Endodermal cell (in vitro differentiated cells): Measurements from ENCODE around the gene ZNF689. TPM values are rescaled to one million over a fixed set of nuclear protein-coding genes. Genes with fewer than 3 reads are reported as not detected.

Experiments
- DNase-seq: peaks from one replicate; pipeline ENCODE4 v3.0.0-alpha.2; 2017
- H3K27ac ChIP-seq: 2 replicates; pipeline ENCODE4 v1.5.1; 2013; ENCODE audit warnings: mild to moderate bottlenecking, low read depth, low read length, moderate library complexity
- H3K27me3 ChIP-seq: 2 replicates; pipeline ENCODE4 v1.6.1; 2013; ENCODE audit warnings: mild to moderate bottlenecking, low read length, moderate library complexity; ENCODE audit not compliant: insufficient read depth, control insufficient read depth, poor library complexity, severe bottlenecking
- H3K36me3 ChIP-seq: 2 replicates; pipeline ENCODE4 v1.7.0; 2013; ENCODE audit warnings: mild to moderate bottlenecking, low read length, moderate library complexity; ENCODE audit not compliant: control insufficient read depth, insufficient read depth
- H3K4me1 ChIP-seq: one replicate; pipeline ENCODE4 v1.7.0; 2013; ENCODE audit warnings: low read length; ENCODE audit not compliant: control insufficient read depth, insufficient read depth
- H3K4me3 ChIP-seq: 2 replicates; pipeline ENCODE4 v1.5.1; 2013; ENCODE audit warnings: mild to moderate bottlenecking, low read length, moderate library complexity
- H3K9ac ChIP-seq: 2 replicates; pipeline ENCODE4 v1.6.1; 2013; ENCODE audit warnings: mild to moderate bottlenecking, low read length, moderate library complexity; ENCODE audit not compliant: poor library complexity, severe bottlenecking; ENCODE audit errors: extremely low read depth
- H3K9me3 ChIP-seq: 2 replicates; pipeline ENCODE4 v1.6.1; 2013; ENCODE audit warnings: mild to moderate bottlenecking, low read length, moderate library complexity; ENCODE audit not compliant: control insufficient read depth
- H3K27ac Mint-ChIP-seq: 2 replicates; pipeline ENCODE4 v1.8.0; 2020; ENCODE audit warnings: mixed read lengths
- H3K27me3 Mint-ChIP-seq: 2 replicates; pipeline ENCODE4 v1.8.0; 2021; ENCODE audit warnings: mild to moderate bottlenecking, mixed read lengths; ENCODE audit not compliant: insufficient read depth
- H3K36me3 Mint-ChIP-seq: 2 replicates; pipeline ENCODE4 v1.8.0; 2020; ENCODE audit warnings: low read depth, mixed read lengths
- H3K4me1 Mint-ChIP-seq: 2 replicates; pipeline ENCODE4 v1.8.0; 2020; ENCODE audit warnings: mixed read lengths
- H3K4me3 Mint-ChIP-seq: 2 replicates; pipeline ENCODE4 v1.8.0; 2020; ENCODE audit warnings: mild to moderate bottlenecking, moderate library complexity, mixed read lengths
- H3K9me3 Mint-ChIP-seq: 2 replicates; pipeline ENCODE4 v1.8.0; 2020; ENCODE audit warnings: mild to moderate bottlenecking, mixed read lengths
- WGBS, 2 experiments: methylation state at CpG; one replicate each; pipeline versions ENCODE4 v1.1.5 to v1.1.7; 2013; ENCODE audit warnings: missing lambda C conversion rate in 2 of 2, mixed read lengths in 1 of 2; ENCODE audit not compliant: insufficient coverage in 1 of 2, insufficient read length in 1 of 2; 5-methylcytosine and 5-hydroxymethylcytosine counted together
- long read RNA-seq, 4 experiments: library from polyadenylated mRNA in 2 of 4; library from RNA in 1 of 4; library from capped mRNA in 1 of 4; stranded (forward) in 3 of 4; unstranded in 1 of 4; transcript quantifications; one replicate each; pipeline ENCODE4 v2.0.0, GENCODE V29; 2020 to 2021; ENCODE audit warnings: inconsistent platforms in 1 of 4
- polyA plus RNA-seq, 2 experiments: library from polyadenylated mRNA; stranded (reverse); fragments of 50-300 nt; gene quantifications; one replicate each; pipeline ENCODE4 v1.2.3, GENCODE V29; 2013
- total RNA-seq, 2 donors: library from RNA; stranded (reverse); fragmentation: NEBNext Ultra II Directional in 1 of 2; extraction: Animal tissue kit (Norgen Biotek cat#: 25700) in 1 of 2; gene quantifications; 2 replicates in 1 of 2; 3 replicates in 1 of 2; pipeline ENCODE4 v1.2.1, GENCODE V29; 2021
- TF ChIP-seq, protein P1 (sequence below): fragments of 200-600 bp; sonication (generic); conservative IDR thresholded peaks from 2 replicates; pipeline ENCODE4 v1.5.0; 2021; ENCODE audit warnings: antibody characterized with exemption, mild to moderate bottlenecking

ZNF689 gene
- total RNA-seq, result 10 to 100 TPM; 13.0 to 15.8 TPM
- 16.6 TPM for polyA plus RNA-seq (2013, experiment 1 of 2)
- polyA plus RNA-seq (2013, experiment 2 of 2), result 14.7 TPM
- long read RNA-seq, experiment 1, partial matches to known transcripts, result 0 of 6 reads
- long read RNA-seq, experiment 1, other reads (novel, unspliced or antisense), result 4 of 6 reads
- long read RNA-seq, experiment 2, transcript ZNF689-201 (3 exons, 3,547 nt), result major isoform, 33 of 39 reads
- long read RNA-seq, experiment 2, partial matches to known transcripts, result 2 of 39 reads
- long read RNA-seq, experiment 2, other reads (novel, unspliced or antisense), result 4 of 39 reads
- long read RNA-seq, experiment 3, transcript ZNF689-201 (3 exons, 3,547 nt), result major isoform, 52 of 64 reads
- long read RNA-seq, experiment 3, partial matches to known transcripts, result 5 of 64 reads
- long read RNA-seq, experiment 3, other reads (novel, unspliced or antisense), result 3 of 64 reads
- long read RNA-seq, experiment 4, partial matches to known transcripts, result 0 of 3 reads
- long read RNA-seq, experiment 4, other reads (novel, unspliced or antisense), result 1 of 3 reads

- Histone ChIP-seq H3K27ac (peak within 1 kb of the TSS; percentile 87), H3K27me3 (no peaks in the 10 kb centered on the region), H3K9me3 (no peaks in the 10 kb centered on the region), H3K9ac (peak within 1 kb of the TSS; percentile 95), H3K4me1 (peaks cover 3% of the 10 kb centered on the region), H3K4me3 (peak within 1 kb of the TSS; percentile 95), H3K36me3 (peaks cover 31% of the 10 kb centered on the region)
- WGBS, 2 experiments, result 0 to 1% methylated on average over 49 to 62 of the region's 63 CpGs
- TF ChIP-seq, protein P1, sequence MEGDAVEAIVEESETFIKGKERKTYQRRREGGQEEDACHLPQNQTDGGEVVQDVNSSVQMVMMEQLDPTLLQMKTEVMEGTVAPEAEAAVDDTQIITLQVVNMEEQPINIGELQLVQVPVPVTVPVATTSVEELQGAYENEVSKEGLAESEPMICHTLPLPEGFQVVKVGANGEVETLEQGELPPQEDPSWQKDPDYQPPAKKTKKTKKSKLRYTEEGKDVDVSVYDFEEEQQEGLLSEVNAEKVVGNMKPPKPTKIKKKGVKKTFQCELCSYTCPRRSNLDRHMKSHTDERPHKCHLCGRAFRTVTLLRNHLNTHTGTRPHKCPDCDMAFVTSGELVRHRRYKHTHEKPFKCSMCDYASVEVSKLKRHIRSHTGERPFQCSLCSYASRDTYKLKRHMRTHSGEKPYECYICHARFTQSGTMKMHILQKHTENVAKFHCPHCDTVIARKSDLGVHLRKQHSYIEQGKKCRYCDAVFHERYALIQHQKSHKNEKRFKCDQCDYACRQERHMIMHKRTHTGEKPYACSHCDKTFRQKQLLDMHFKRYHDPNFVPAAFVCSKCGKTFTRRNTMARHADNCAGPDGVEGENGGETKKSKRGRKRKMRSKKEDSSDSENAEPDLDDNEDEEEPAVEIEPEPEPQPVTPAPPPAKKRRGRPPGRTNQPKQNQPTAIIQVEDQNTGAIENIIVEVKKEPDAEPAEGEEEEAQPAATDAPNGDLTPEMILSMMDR, result no peak
- no peaks in the 10 kb centered on the region for H3K9me3 Mint-ChIP-seq
- peak; percentile 99 for DNase-seq
- peaks cover 17% of the 10 kb centered on the region for H3K36me3 Mint-ChIP-seq
- H3K27ac Mint-ChIP-seq, result peak within 1 kb of the TSS; percentile 92
- H3K4me3 Mint-ChIP-seq, result peak within 1 kb of the TSS; percentile 77
- H3K4me1 Mint-ChIP-seq, result peaks cover 3% of the 10 kb centered on the region
- H3K27me3 Mint-ChIP-seq, result no peaks in the 10 kb centered on the region
Observed at GRCh38 chr16:30609926-30610839, at the start of gene ZNF689. ZNF689 (minus strand) TSS chr16:30610389; CDS start chr16:30610041, 348 bp downstream.

GRCh38 chr16:30658731-30659506, 48.7 kb upstream of the ZNF689 start:
- Histone ChIP-seq H3K4me3 (peak overlapping the region; percentile 93), H3K27ac (peak overlapping the region; percentile 87), H3K36me3 (peaks cover 53% of the 10 kb centered on the region), H3K27me3 (no peaks in the 10 kb centered on the region), H3K4me1 (peaks cover 6% of the 10 kb centered on the region), H3K9me3 (no peaks in the 10 kb centered on the region), H3K9ac (peak overlapping the region; percentile 88)
- Mint-ChIP-seq H3K27me3 (peaks cover 24% of the 10 kb centered on the region), H3K4me3 (peak overlapping the region; percentile 80), H3K9me3 (no peaks in the 10 kb centered on the region), H3K36me3 (peaks cover 47% of the 10 kb centered on the region), H3K4me1 (peaks cover 13% of the 10 kb centered on the region), H3K27ac (peak overlapping the region; percentile 98)
- WGBS, 2 experiments, result 0% methylated on average over 17 to 64 of the region's 64 CpGs
- peak; percentile 73 for DNase-seq
- TF ChIP-seq, protein P1, result peak; percentile 30
